Smooth muscle cell (in vitro differentiated cells): ENCODE results near the gene NRN1L. TPM values are rescaled to one million over a fixed set of nuclear protein-coding genes. Genes with fewer than 3 reads are reported as not detected.

Experiments
- DNase-seq: peaks from one replicate; lab custom pipeline; 2025; ENCODE audit not compliant: unreplicated experiment; lab: John Stamatoyannopoulos, UW
- H2AFZ ChIP-seq: fragments of 200-600 bp; sonication (generic); 2 replicates; pipeline ENCODE4 v1.6.0; 2016; ENCODE audit warnings: antibody characterized with exemption, low read depth, mild to moderate bottlenecking
- H3F3A ChIP-seq: fragments of 200-600 bp; sonication (generic); 2 replicates; pipeline ENCODE4 v1.6.0; 2017; ENCODE audit warnings: antibody characterized with exemption, low read depth
- H3K27ac ChIP-seq: fragments of 200-600 bp; sonication (generic); 2 replicates; pipeline ENCODE4 v1.5.1; 2016; ENCODE audit warnings: low read depth, mild to moderate bottlenecking
- H3K27me3 ChIP-seq: fragments of 200-600 bp; sonication (generic); 2 replicates; pipeline ENCODE4 v1.6.1; 2016; ENCODE audit warnings: low read depth, mild to moderate bottlenecking
- H3K36me3 ChIP-seq: fragments of 200-600 bp; sonication (generic); 2 replicates; pipeline ENCODE4 v1.5.1; 2016; ENCODE audit warnings: low read depth
- H3K4me1 ChIP-seq: fragments of 200-600 bp; sonication (generic); 2 replicates; pipeline ENCODE4 v1.5.1; 2016; ENCODE audit warnings: low read depth
- H3K4me2 ChIP-seq: fragments of 200-600 bp; sonication (generic); 2 replicates; pipeline ENCODE4 v1.6.0; 2016; ENCODE audit warnings: mild to moderate bottlenecking
- H3K4me3 ChIP-seq: fragments of 200-600 bp; sonication (generic); 2 replicates; pipeline ENCODE4 v1.5.1; 2016; ENCODE audit warnings: mild to moderate bottlenecking
- H3K79me2 ChIP-seq: fragments of 200-600 bp; sonication (generic); 2 replicates; pipeline ENCODE4 v1.6.0; 2016; ENCODE audit warnings: low read depth, mild to moderate bottlenecking
- H3K9ac ChIP-seq: fragments of 200-600 bp; sonication (generic); 2 replicates; pipeline ENCODE4 v1.6.0; 2016; ENCODE audit warnings: low read depth
- H3K9me3 ChIP-seq: fragments of 200-600 bp; sonication (generic); replicated peaks from 2 replicates; pipeline ENCODE4 v1.5.1; 2016; ENCODE audit warnings: low read depth
- H4K20me1 ChIP-seq: fragments of 200-600 bp; sonication (generic); 2 replicates; pipeline ENCODE4 v1.6.0; 2016; ENCODE audit warnings: low read depth
- CTCF ChIP-seq: fragments of 200-600 bp; sonication (generic); IDR thresholded peaks from 2 replicates; pipeline ENCODE4 v1.5.1; 2017; ENCODE audit warnings: borderline replicate concordance, mild to moderate bottlenecking, antibody characterized with exemption; ENCODE audit not compliant: insufficient read depth, poor library complexity, severe bottlenecking
- WGBS: methylation state at CpG from one replicate; pipeline ENCODE4 v1.1.7; 2016; ENCODE audit warnings: low lambda C conversion rate; 5-methylcytosine and 5-hydroxymethylcytosine counted together
- polyA plus RNA-seq: library from polyadenylated mRNA; unstranded; fragments of >200 nt; fragmentation: Nextera tagmentation; extraction: Ambion mirVana; gene quantifications from 2 replicates; pipeline ENCODE4 v1.2.1, GENCODE V29; 2016
- total RNA-seq: library from RNA; depleted of rRNA; stranded (reverse); fragments of >200 nt; gene quantifications from 2 replicates; pipeline ENCODE4 v1.2.3, GENCODE V29; 2014

The NRN1L gene
- total and polyA plus RNA-seq, 2 experiments from 2014 or later: 0.57 TPM; not detected in 1

GRCh38 chr16:67915831-67916723 lies 31.4 kb downstream of the NRN1L start:
- Histone ChIP-seq H3K27me3 (no peaks in the 10 kb centered on the region), H3K79me2 (peaks cover 24% of the 10 kb centered on the region)

DNA sequence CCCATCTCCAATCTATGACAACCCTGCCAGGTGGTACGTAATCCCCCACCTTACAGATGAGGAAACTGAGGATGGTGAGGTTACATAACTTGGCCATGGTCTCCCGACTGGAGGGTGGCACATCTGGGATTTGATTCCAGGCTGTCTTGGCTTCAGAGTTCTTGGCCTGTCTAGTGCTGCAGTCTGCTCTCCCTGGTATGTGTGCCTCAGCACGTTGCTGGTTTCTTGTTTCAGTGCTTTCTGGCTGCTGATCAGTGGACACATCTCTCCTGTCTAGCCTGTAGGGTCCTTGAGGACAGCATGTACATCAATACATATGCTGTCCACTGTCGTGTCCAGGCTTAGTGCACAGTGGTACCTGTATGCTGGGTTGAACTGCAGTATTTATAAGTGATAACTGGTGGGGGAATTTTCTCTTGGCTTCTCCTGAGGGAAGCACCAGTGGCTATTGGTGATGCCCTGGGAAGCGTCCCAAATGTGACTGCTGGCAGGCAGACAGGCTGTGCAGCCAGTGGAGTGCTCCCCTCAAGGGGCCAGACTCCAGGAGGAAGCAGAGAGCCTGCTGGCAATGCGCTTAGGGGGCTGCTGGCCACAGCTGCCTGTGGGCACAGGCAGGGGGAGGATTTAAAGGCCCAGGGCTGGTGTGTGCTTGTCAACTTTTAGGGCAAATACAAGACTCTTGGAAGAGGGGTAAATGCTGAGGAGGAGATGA lies 32.6 kb downstream of the NRN1L start:
- no peak overlapping the region for H2AFZ ChIP-seq

More at GRCh38 chr16:67915831-67916723, 31.4 kb downstream of the NRN1L start:
- Histone ChIP-seq H3K4me1 (no peaks in the 10 kb centered on the region), H3F3A (peaks cover 10% of the 10 kb centered on the region), H3K4me3 (no peak overlapping the region), H3K4me2 (no peak overlapping the region), H3K36me3 (no peaks in the 10 kb centered on the region), H3K9ac (no peak overlapping the region), H3K9me3 (no peaks in the 10 kb centered on the region), H3K27ac (no peak overlapping the region), H4K20me1 (peaks cover 89% of the 10 kb centered on the region), H2AFZ (no peak overlapping the region)
- DNase-seq: no peak
- WGBS: 87% methylated on average over 7 of the region's 7 CpGs
- no peak for TF ChIP-seq CTCF

GRCh38 chr16:67917852-67918236 lies 33.2 kb downstream of the NRN1L start:
- DNase-seq: no peak
- Histone ChIP-seq H4K20me1 (peaks cover 94% of the 10 kb centered on the region), H3K4me3 (no peak overlapping the region), H3K27ac (peak overlapping the region; percentile 79), H3K4me2 (no peak overlapping the region), H2AFZ (no peak overlapping the region), H3K4me1 (no peaks in the 10 kb centered on the region), H3K9me3 (no peaks in the 10 kb centered on the region), H3K36me3 (no peaks in the 10 kb centered on the region), H3K79me2 (peaks cover 24% of the 10 kb centered on the region), H3K27me3 (no peaks in the 10 kb centered on the region), H3K9ac (peak overlapping the region; percentile 36), H3F3A (peaks cover 10% of the 10 kb centered on the region)
- 33% methylated on average over 4 of the region's 4 CpGs for WGBS
- no peak for TF ChIP-seq CTCF

More for the DNA sequence above, 32.6 kb downstream of the NRN1L start:
- TF ChIP-seq CTCF: no peak
- Histone ChIP-seq H3K36me3 (no peaks in the 10 kb centered on the region), H3K27me3 (no peaks in the 10 kb centered on the region), H3F3A (peaks cover 10% of the 10 kb centered on the region), H3K79me2 (peaks cover 24% of the 10 kb centered on the region), H3K4me1 (no peaks in the 10 kb centered on the region), H3K27ac (peak overlapping the region; percentile 79), H3K4me3 (no peak overlapping the region), H3K9me3 (no peaks in the 10 kb centered on the region), H4K20me1 (peaks cover 91% of the 10 kb centered on the region), H3K9ac (peak overlapping the region; percentile 36), H3K4me2 (no peak overlapping the region)
- no peak for DNase-seq
- WGBS: 78% methylated on average over 6 of the region's 6 CpGs
